H9 (cell line): ENCODE measurements around the gene DHX30. TPM values are rescaled to one million over a fixed set of nuclear protein-coding genes. Genes with fewer than 3 reads are reported as not detected.

ENCODE experiments used
- DNase-seq: peaks from one replicate; pipeline ENCODE4 v3.0.0-alpha.2; 2017
- H2AFZ ChIP-seq: one replicate; pipeline ENCODE4 v1.6.1; 2013; ENCODE audit warnings: mild to moderate bottlenecking, low read length, control low read depth, moderate library complexity
- H2AK5ac ChIP-seq: 2 replicates; pipeline ENCODE4 v1.6.1; 2013; ENCODE audit warnings: low read length, control low read depth, mixed read lengths; ENCODE audit not compliant: insufficient read length
- H2BK120ac ChIP-seq: one replicate; pipeline ENCODE4 v1.6.1; 2013; ENCODE audit warnings: low read depth, mild to moderate bottlenecking, low read length, control low read depth, inconsistent platforms; ENCODE audit not compliant: poor library complexity, severe bottlenecking
- H2BK12ac ChIP-seq: 2 replicates; pipeline ENCODE4 v1.6.1; 2013; ENCODE audit warnings: low read length, control low read depth, mixed read lengths, low read depth; ENCODE audit not compliant: insufficient read length
- H2BK15ac ChIP-seq: 2 replicates; pipeline ENCODE4 v1.6.1; 2013; ENCODE audit warnings: low read depth, low read length, control low read depth
- H2BK20ac ChIP-seq: one replicate; pipeline ENCODE4 v1.6.1; 2013; ENCODE audit warnings: low read depth, mild to moderate bottlenecking, low read length, control low read depth, inconsistent platforms; ENCODE audit not compliant: poor library complexity, severe bottlenecking
- H2BK5ac ChIP-seq: 2 replicates; pipeline ENCODE4 v1.6.1; 2013; ENCODE audit warnings: low read length, control low read depth, mixed read lengths; ENCODE audit not compliant: insufficient read length
- H3K14ac ChIP-seq: 2 replicates; pipeline ENCODE4 v1.6.1; 2013; ENCODE audit warnings: low read length, control low read depth; ENCODE audit not compliant: insufficient read depth
- H3K18ac ChIP-seq: 2 replicates; pipeline ENCODE4 v1.6.1; 2013; ENCODE audit warnings: low read depth, mild to moderate bottlenecking, mixed read lengths, low read length, control low read depth; ENCODE audit not compliant: insufficient read length
- H3K23ac ChIP-seq: 2 replicates; pipeline ENCODE4 v1.6.1; 2013; ENCODE audit warnings: low read length, control low read depth, mixed read lengths, low read depth; ENCODE audit not compliant: insufficient read length
- H3K23me2 ChIP-seq: 2 replicates; pipeline ENCODE4 v1.6.1; 2013; ENCODE audit warnings: low read depth, mild to moderate bottlenecking, mixed read lengths, low read length, control low read depth; ENCODE audit not compliant: insufficient read length, poor library complexity, severe bottlenecking
- H3K27ac ChIP-seq: 2 replicates; pipeline ENCODE4 v1.5.1; 2013; ENCODE audit warnings: low read length, control low read depth, mixed read lengths, low read depth; ENCODE audit not compliant: insufficient read length
- H3K27me3 ChIP-seq: 2 replicates; pipeline ENCODE4 v1.6.1; 2013; ENCODE audit warnings: low read length, control low read depth, inconsistent platforms; ENCODE audit not compliant: insufficient read depth
- H3K4ac ChIP-seq: 2 replicates; pipeline ENCODE4 v1.6.1; 2013; ENCODE audit warnings: low read depth, mild to moderate bottlenecking, control low read depth, inconsistent platforms, low read length, moderate library complexity
- H3K4me1 ChIP-seq: 2 replicates; pipeline ENCODE4 v1.6.1; 2013; ENCODE audit warnings: low read length, control low read depth, inconsistent platforms; ENCODE audit not compliant: insufficient read depth
- H3K4me2 ChIP-seq: 2 replicates; pipeline ENCODE4 v1.6.1; 2013; ENCODE audit warnings: low read length, control low read depth, mixed read lengths; ENCODE audit not compliant: insufficient read length, insufficient read depth
- H3K56ac ChIP-seq: 2 replicates; pipeline ENCODE4 v1.6.1; 2013; ENCODE audit warnings: low read depth, mild to moderate bottlenecking, mixed read lengths, low read length, control low read depth; ENCODE audit not compliant: insufficient read length
- H3K79me1 ChIP-seq: 2 replicates; pipeline ENCODE4 v1.6.1; 2013; ENCODE audit warnings: low read depth, mild to moderate bottlenecking, moderate library complexity, low read length, control low read depth, inconsistent platforms; ENCODE audit not compliant: insufficient read depth, poor library complexity, severe bottlenecking
- H3K79me2 ChIP-seq: 2 replicates; pipeline ENCODE4 v1.6.1; 2013; ENCODE audit warnings: low read length, control low read depth, inconsistent platforms; ENCODE audit not compliant: insufficient read depth
- H3K9ac ChIP-seq: 2 replicates; pipeline ENCODE4 v1.6.1; 2013; ENCODE audit warnings: low read length, control low read depth, mixed read lengths; ENCODE audit not compliant: insufficient read length; ENCODE audit errors: extremely low read depth
- H3K9me3 ChIP-seq: one replicate; pipeline ENCODE4 v1.6.1; 2013; ENCODE audit warnings: low read depth, low read length, inconsistent platforms; ENCODE audit not compliant: control insufficient read depth
- H3T11ph ChIP-seq: one replicate; pipeline ENCODE4 v1.6.1; 2013; ENCODE audit warnings: mild to moderate bottlenecking, low read length, control low read depth, inconsistent platforms
- H4K20me1 ChIP-seq: one replicate; pipeline ENCODE4 v1.6.1; 2013; ENCODE audit not compliant: control insufficient read depth, insufficient read length, insufficient read depth
- H4K5ac ChIP-seq: 2 replicates; pipeline ENCODE4 v1.6.1; 2013; ENCODE audit warnings: low read depth, mild to moderate bottlenecking, mixed read lengths, low read length, control low read depth; ENCODE audit not compliant: insufficient read length
- H4K8ac ChIP-seq: replicated peaks from 2 replicates; pipeline ENCODE4 v1.6.1; 2013; ENCODE audit warnings: low read length, control low read depth, mixed read lengths, low read depth; ENCODE audit not compliant: insufficient read length
- H4K91ac ChIP-seq: 2 replicates; pipeline ENCODE4 v1.6.1; 2013; ENCODE audit warnings: low read depth, mild to moderate bottlenecking, moderate library complexity, mixed read lengths, low read length, control low read depth; ENCODE audit not compliant: insufficient read length
- H3K27ac Mint-ChIP-seq, 3 experiments: 2 replicates in 2 of 3; 3 replicates in 1 of 3; pipeline ENCODE4 v1.8.0; 2020 to 2021; ENCODE audit warnings: mixed read lengths in 3 of 3, mild to moderate bottlenecking in 1 of 3, moderate library complexity in 1 of 3
- H3K27me3 Mint-ChIP-seq: 2 replicates; pipeline ENCODE4 v1.8.0; 2021; ENCODE audit warnings: low read depth, mild to moderate bottlenecking, moderate library complexity, mixed read lengths
- H3K36me3 Mint-ChIP-seq, 3 experiments: 2 replicates in 2 of 3; 3 replicates in 1 of 3; pipeline ENCODE4 v1.8.0; 2020 to 2021; ENCODE audit warnings: low read depth in 3 of 3, mixed read lengths in 3 of 3; ENCODE audit not compliant: insufficient read depth in 1 of 3
- H3K4me1 Mint-ChIP-seq, 2 experiments: 2 replicates each; pipeline ENCODE4 v1.8.0; 2020; ENCODE audit warnings: mixed read lengths in 2 of 2
- H3K4me3 Mint-ChIP-seq, 2 experiments: 2 replicates in 1 of 2; 3 replicates in 1 of 2; pipeline ENCODE4 v1.8.0; 2020 to 2021; ENCODE audit warnings: mild to moderate bottlenecking in 2 of 2, mixed read lengths in 2 of 2, moderate library complexity in 1 of 2
- H3K9me3 Mint-ChIP-seq, 2 experiments: 2 replicates in 1 of 2; 3 replicates in 1 of 2; pipeline ENCODE4 v1.8.0; 2020; ENCODE audit warnings: mild to moderate bottlenecking in 2 of 2, mixed read lengths in 2 of 2, moderate library complexity in 1 of 2
- WGBS: extraction: QIAGEN DNeasy Blood & Tissue Kit; methylation state at CpG from one replicate; pipeline ENCODE4 v1.1.7; 2013; ENCODE audit warnings: missing lambda C conversion rate, low lambda C conversion rate, mixed read lengths; ENCODE audit not compliant: insufficient read length; ENCODE audit errors: extremely low coverage; 5-methylcytosine and 5-hydroxymethylcytosine counted together
- total RNA-seq: library from RNA; stranded (reverse); gene quantifications from 2 replicates; pipeline ENCODE4 v1.2.1, GENCODE V29; 2021
- TF ChIP-seq, protein P1 (sequence below): fragments of 200-600 bp; sonication (generic); conservative IDR thresholded peaks from 3 replicates; pipeline ENCODE4 v1.8.0; 2021; ENCODE audit warnings: antibody characterized with exemption, mild to moderate bottlenecking

Gene DHX30
- total RNA-seq, 1 experiment from 2014 or later: 107 TPM

DNA sequence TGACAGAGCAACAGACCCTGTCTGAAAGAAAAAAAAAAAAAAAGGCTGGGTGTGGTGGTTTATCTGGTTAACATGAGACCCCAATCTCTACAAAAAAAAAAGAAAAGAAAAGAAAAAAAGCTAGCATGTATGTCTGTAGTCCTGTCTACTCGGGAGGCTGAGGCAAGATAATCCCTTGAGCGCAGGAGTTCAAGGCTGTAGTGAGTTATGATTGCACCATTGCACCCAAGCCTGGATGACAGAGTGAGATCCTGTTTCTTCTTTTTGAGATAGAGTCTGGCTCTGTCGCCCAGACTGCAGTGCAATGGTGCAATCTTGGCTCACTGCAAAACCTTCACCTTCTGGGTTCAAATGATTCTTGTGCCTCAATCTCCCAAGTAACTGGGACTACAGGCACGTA, 8.4 kb upstream of the DHX30 start:
- Histone ChIP-seq H3K79me2 (no peaks in the 10 kb centered on the region), H3K18ac (no peak overlapping the region), H3K23ac (no peak overlapping the region), H4K20me1 (no peaks in the 10 kb centered on the region), H3K9me3 (no peaks in the 10 kb centered on the region), H3K27ac (no peak overlapping the region), H2BK120ac (no peak overlapping the region), H3K14ac (no peak overlapping the region), H3K4me1 (no peaks in the 10 kb centered on the region), H2BK5ac (no peak overlapping the region), H3K9ac (no peak overlapping the region), H3K56ac (no peak overlapping the region), H4K8ac (no peak overlapping the region), H3K79me1 (no peaks in the 10 kb centered on the region), H3K23me2 (no peaks in the 10 kb centered on the region), H2BK20ac (no peak overlapping the region), H3K4me2 (no peak overlapping the region), H4K91ac (no peak overlapping the region), H2AK5ac (no peak overlapping the region), H3K4ac (no peak overlapping the region), H2AFZ (no peak overlapping the region), H2BK15ac (no peak overlapping the region), H2BK12ac (no peak overlapping the region), H3T11ph (no peak overlapping the region), H3K27me3 (no peaks in the 10 kb centered on the region), H4K5ac (no peak overlapping the region)
- WGBS: no CpG with 5 or more reads among the region's 4 CpGs
- Mint-ChIP-seq H3K27me3 (no peaks in the 10 kb centered on the region), H3K27ac (no peak overlapping the region), H3K4me1 (peaks cover under 1% of the 10 kb centered on the region in 2 experiments; a peak in 3 of 4 replicates), H3K4me3 (no peak overlapping the region), H3K9me3 (peaks cover 6 to 7% of the 10 kb centered on the region in 2 experiments; a peak in 2 of 5 replicates), H3K36me3 (no peaks in the 10 kb centered on the region; a peak in 1 of 7 replicates)
- TF ChIP-seq, protein P1, sequence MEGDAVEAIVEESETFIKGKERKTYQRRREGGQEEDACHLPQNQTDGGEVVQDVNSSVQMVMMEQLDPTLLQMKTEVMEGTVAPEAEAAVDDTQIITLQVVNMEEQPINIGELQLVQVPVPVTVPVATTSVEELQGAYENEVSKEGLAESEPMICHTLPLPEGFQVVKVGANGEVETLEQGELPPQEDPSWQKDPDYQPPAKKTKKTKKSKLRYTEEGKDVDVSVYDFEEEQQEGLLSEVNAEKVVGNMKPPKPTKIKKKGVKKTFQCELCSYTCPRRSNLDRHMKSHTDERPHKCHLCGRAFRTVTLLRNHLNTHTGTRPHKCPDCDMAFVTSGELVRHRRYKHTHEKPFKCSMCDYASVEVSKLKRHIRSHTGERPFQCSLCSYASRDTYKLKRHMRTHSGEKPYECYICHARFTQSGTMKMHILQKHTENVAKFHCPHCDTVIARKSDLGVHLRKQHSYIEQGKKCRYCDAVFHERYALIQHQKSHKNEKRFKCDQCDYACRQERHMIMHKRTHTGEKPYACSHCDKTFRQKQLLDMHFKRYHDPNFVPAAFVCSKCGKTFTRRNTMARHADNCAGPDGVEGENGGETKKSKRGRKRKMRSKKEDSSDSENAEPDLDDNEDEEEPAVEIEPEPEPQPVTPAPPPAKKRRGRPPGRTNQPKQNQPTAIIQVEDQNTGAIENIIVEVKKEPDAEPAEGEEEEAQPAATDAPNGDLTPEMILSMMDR: no peak
- no peak for DNase-seq
